Superior temporal gyrus (tissue), 1 donor: ENCODE measurements around the gene ANGPT4.
"Not testable (repeated sequence)": the region's sequence is repeated elsewhere in the genome, so short reads cannot be mapped to it uniquely, and the experiment has no call there.

ENCODE experiments used
- DNase-seq: peaks from one replicate; pipeline ENCODE4 v3.0.0-alpha.2; 2016; ENCODE audit errors: extremely low spot score

The ANGPT4 gene

DNA sequence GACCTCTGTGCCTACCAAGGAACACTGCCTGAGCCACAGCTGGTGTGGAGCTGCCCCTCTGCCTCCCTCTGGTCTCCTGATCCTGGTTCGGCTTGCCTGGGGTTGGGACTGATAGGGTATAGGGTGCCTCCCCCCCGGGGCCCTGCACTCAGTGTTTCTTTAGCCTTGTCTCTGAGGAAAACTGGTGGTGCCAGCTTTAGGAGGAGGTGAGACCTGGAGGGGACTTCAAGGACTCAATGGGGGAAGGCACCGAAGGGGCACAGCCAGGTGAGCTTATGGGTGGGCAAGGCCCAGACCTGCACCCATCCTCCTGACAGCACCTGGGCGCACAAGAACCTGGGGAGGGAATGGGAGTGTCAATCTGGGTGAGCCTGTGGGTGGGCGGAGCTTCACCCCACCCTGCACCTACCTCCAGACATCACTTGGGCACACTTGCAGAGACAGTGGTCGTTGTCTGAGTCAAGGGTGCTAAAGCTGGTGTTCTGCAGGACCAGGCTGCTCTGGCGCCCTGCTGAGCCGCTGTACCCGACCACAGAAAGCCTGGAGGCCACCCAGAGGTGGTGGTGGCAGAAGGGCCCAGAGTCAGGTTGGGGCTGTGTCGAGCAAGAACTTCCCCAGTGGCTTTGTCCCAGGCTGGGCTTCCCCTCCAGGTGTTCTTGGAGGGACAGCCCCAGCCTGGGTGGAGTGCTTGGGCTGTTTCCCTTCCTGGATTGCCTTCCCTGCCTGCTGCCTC is 42.1 kb downstream of the ANGPT4 start:
- no peak for DNase-seq

DNA sequence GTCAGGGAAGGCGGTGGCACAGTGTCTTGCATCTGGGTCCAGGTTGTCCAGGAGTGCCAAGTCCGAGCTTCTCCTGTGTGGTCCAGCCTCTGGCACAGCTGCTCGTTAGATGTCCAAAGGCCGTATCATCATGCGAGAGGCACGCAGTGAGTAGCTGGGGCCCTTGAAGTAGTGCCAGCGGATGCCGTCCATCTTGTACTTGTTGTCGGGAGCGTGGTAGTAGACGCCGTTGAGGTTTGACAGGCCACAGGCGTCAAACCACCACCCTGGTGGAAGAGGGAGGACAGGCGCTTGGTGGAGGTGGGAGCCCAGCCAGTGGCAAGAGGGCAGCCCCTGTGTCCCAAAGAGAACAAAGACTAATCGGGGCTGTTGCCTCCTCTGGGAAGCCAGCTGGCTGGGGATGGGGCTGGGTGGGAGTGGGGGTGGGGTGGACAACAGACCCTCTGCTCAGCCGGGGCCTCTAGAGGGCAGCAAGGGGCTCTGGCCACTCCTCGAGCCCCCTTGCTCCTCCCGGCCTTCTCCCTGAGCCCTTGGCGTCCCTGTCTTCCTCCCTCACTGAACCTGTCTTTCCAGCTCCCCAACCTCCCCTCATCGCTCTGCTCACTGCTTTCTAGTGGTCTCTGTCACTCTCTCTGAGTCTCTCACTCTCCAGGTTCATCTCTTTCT is 43.1 kb downstream of the ANGPT4 start:
- no peak for DNase-seq

DNA sequence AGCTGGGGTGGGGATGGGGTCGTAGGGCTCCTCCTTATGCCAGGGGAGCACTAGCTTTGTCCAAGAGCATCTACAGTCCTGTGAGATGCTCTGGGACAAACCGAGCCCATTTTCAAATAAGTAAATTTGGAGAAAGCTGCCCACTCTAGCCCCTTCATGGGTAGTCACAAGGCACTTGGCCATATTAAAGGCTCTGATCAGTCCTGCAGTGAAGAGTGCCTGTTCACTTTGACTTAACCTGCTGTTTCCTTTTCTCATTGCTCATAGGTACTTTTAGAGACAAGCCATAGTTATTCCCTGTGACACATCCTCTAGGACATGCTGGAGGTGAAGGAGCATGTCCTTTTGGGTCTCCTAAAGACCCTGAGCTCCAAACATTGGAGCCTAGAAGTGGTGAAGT is 44.2 kb downstream of the ANGPT4 start:
- DNase-seq, result no peak

DNA sequence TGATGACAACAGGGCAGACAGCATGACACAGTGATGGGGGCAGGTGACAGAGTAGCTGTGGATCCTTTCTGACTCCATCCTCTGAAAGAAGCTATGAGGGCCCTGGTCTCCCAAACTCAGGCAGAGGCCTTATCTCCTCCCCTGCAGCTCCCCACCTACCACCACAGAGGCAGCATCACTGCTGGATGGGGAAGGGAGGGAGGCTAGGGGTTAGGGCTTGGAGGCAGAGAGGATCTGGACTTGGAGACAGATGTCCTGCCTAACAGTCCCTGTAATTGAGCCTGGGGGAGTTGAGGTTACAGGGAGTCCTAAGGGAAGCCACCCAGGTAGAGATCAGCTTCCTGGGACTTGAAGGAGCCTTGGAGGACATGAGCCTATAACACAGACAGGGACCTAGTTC is 44.7 kb downstream of the ANGPT4 start:
- DNase-seq, result no peak

DNA sequence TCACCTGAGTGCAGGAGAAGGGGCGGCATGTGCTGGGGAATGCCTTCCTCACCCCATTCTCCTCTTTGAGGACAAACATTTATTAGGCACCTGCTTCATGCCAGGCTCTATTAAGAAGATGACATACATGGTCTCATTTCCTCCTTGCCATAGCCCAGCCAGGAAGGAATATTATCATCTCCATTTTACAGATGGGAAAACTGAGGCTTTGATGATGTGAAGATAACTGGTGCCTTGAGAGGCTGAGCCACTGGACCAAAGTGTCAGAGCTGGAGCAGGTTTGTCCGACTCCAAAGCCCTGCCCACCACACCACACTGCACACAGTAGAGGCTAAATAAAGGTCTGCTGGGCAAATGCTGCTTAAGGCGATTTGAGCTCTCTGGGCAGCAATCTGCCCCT is 45.4 kb downstream of the ANGPT4 start:
- DNase-seq, result no peak

DNA sequence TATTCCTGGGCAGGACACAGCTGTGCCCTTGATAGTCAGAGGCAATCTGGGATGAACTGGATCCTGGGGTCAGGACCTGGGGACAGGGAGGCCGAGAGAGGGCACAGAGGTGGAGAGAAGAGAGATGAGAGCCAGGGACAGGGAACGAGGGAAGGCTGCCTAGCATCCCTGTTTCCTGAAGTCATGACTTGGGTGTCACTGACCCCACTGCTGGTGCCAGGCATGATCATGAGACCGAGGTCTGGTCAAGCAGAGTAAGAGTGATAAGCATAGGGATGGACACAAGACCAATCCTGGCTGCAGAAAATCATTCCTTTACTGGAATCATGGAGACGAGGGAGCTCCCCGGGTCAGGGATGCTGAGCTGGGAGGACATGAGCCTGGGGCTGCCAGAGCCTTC is 46.5 kb downstream of the ANGPT4 start:
- DNase-seq, result no peak

DNA sequence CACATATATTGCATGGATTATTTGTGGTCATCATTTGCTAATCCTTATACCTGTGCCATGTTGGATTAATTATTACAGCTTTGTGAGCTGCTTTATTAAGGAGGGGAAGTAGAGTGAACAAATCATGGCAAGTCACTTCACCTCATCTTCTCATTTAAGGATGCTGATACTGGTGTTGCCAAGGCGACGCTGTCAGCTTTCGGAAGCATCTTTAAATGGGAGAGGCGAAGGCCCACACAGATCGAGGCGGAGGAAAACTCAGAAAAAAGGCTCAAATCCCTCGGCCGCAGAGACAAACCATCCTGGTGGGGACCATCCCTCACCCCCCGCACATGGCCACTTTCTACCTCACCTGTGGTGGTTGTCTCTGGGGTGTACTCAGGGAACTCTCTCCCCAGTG is 47.9 kb downstream of the ANGPT4 start:
- DNase-seq, result no peak

DNA sequence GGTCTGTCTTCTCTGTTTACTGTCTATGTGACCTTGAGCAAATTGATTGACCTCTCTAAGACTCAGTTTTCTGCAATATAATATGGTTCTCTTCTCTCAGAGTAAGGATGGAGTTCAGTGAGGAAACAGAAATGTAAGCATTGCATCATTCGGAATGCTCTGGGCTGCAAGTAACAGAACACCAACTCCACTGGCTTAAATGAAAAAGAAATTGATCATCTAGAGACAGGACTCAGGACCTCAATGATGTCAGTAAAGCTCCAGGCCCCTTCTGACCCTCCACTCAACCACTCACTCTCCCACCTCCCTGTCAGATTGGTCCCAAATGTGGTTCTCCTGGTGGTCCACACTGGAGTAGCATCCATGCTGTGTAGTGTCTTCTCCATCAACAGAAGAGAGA is 50.7 kb downstream of the ANGPT4 start:
- DNase-seq, result no peak

DNA sequence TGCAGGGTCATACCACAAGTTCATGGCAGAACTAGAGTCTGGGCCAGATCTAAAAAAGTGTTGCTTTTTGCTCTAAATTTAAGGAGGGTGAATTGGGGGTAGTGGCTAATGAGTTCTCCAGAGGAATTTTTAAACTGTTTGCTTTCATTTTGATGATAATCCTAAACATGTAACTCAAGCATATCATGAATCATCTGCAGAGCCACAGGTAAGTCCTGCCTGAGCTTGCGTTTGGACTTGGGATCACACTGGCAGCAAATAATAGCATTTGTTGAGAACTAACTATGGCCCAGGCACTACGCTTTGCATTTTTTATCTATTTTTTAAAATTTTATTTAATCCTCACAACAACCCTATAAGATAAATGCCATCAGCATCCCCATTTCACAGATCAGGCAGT is 55.2 kb downstream of the ANGPT4 start:
- no peak for DNase-seq

DNA sequence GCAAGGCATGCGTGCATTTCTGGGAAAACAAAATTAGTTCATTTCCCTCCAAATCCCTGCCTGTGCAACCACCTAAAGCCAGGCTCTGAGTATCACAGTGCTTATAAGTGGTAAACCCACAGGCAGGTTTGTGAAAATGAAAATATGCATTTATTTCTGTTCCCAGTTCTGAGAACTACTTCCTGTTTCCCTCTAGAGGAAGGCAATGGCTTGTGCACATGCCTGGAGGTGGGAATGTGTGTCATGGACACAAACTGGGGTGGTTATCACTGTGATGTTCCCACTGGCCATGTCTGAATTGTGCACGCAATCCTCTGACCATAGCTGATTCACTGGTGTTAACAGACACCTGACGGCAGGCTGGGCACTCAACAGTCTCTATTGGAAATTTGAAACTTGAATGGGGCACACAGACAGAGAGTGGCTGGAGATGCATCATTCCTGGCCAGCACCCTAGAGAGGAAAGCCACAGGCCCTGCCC is 56.3 kb downstream of the ANGPT4 start:
- DNase-seq, result no peak

DNA sequence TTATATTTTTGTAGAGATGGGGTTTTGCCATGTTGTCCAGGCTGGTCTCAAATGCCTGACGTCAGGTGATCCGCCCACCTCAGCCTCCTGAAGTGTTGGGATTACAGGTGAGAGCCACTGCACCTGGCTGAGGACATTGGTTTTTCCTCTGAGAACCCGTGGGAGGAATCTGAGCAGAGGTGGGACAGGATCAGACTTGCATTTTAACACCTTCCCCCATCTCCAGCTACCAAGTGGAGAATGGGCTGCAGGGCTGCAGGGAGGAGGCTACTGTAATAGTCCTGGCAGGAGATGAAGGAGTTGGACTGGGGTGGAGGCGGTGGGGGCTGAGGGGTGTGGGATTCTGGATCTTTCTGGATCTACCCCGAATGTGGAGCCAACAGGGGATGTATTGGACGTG is 58.1 kb downstream of the ANGPT4 start:
- no peak for DNase-seq

DNA sequence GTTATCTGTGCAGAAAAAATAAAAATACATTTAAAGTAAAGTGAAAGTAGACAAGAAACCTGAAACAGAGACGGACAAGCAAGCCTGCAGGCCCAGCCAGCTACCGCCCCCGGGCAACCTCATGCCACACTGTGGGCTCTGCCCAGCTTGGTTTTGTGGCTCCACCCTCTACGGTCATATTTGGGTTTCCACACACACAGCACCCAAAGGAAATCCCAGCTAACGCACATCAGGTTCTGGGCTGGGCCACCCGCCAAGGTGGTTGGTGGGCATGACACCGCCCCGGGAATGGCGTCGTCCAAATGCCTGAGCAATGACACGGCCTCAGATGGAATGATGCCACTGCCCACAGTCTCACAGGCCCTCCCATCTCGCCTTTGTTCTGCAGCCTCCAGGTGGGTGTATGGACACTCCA is 59.8 kb downstream of the ANGPT4 start:
- DNase-seq, result no peak

DNA sequence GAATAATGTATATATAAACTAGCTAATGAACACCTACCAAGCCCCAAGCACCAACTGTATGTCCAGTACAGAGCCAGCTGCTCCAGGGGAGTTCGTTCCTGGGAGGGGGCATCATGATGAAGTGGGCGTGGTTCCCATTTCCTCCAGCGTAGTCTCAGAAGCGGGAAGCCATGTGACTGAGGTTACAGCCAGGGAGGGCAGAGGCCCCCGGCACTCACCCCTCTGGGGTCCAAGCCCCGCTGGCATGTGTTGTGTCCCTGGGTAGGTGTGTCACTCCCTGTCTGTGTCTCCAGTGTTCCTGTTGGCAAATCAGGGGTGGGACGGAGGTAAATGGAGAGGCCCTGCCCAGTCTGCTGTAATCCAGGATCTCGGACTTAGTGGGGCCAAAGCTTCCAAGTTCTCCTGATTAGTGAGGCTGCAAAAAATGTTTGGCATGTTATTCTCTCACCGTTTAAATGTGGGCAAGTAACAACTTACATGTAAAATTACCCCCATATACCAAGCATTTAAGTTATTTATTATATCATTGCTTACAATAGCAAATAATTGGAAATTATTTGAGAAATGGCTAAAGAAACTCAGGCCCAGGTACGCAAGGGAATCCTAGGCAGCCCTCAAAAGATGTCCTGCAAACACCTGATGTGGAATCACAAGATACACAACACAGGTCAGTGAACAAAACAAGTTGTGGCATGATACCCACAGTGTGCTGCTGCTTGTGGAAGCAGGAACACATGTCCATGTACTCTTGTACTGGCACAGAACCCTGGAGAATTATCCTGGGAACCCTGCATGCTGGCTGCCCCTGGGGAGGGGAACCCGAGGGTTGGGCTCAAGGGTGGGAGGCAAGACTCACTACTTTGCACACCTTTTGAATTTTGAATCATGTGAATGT is 60.4 kb downstream of the ANGPT4 start:
- DNase-seq, result no peak

DNA sequence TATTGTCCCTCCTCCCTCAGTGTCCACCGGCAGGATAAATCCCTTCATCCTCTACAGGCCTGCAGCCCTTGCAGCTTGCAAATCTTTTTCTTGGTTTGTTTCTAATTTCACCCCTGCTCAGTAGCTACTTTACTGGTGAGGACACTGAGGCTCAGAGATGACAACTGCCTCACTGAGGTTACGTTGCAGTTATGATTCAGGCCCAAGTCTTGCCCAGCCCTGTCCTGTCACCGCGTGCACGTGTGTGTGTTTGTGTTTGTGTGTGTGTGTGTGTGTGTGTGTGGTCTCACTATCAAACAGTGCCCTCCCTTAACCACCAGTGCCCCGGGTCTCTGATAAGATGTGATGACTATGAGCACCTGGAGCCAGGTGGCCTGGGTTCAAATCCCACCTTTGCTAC is 61.5 kb downstream of the ANGPT4 start:
- DNase-seq, result no peak

DNA sequence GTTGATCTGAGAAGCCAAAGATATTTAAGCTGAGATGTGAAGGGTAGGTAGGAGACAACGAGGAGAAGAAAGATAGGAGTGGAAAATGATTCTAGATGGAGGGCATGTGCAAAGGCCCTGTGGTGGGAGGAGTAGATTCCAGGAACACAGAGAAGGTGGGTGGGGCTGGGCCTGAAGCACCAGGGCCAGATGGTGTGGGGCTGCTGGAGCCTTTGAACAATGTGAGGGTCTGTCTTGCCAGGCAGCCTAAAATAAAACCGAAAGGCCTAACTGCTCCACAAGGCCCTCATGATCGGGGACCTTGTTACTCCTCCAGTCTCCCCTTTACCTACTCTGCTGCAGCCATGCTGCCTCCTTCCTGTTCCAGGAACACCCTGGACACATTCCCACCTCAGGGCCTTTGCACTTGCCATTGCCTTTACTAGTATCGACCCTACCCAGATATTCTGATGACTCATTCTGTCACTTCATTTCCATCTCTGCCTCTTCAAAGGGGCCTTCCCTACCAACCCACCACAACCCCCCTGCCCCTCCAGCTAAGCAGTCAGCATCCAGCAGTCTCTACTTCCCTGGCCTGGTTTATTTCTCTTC is 62.6 kb downstream of the ANGPT4 start:
- DNase-seq, result no peak

DNA sequence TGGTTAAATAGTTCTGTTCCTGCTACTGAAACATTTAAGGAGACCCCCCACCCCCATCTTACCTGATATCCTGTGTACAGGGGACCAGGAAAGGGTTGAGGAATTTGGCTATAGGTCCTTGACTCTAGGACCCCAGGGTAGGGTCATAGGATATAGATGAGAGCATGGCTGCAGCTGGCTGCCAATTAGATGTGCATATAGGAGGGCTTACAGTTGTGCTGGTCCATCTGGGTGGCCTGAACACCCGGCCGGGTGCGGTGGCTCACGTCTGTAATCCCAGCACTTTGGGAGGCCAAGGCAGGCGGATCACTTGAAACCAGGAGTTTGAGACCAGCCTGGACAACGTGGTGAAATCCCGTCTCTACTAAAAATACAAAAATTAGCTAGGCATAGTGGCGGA is 67.4 kb downstream of the ANGPT4 start:
- DNase-seq, result not testable (repeated sequence)

DNA sequence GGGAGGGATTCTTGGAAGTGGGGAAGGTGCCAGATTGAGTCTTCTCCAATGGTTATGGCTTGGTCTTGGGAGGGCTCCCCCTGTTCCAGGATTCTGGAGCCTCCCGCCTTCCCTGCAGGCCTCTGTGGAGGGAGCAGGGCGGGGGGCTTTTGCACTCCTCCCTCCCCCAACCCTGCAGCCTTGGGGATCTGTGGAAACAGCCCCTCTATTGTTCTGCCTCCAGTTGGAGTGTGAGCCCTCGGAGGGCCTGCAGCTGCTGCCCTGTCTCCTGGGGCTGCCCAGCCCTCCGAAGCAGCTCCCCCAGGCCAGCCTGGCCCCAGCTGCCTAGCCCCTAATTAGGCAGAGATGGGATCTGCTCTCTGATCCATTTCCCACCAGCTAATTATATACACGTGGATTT is 67.9 kb downstream of the ANGPT4 start:
- DNase-seq, result no peak

DNA sequence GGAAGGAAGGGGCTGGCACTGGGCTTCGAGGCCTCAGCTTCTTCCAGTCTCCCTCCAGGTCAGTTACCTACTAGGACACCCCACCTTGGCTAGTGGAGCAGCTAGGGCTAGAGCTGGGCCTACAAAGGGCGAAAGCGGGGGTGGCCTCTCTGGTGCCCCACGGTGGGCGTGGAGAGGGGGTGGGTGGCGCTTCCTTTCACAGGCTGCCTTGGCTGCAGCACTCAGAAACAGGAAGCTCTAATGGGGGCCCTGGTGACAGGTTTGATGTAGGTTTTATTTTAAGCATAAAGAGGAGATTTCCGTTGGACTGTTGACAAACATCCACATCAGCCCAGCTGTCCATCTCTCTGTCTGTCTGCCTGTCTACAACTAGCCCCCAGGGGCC is 69.2 kb downstream of the ANGPT4 start:
- no peak for DNase-seq

DNA sequence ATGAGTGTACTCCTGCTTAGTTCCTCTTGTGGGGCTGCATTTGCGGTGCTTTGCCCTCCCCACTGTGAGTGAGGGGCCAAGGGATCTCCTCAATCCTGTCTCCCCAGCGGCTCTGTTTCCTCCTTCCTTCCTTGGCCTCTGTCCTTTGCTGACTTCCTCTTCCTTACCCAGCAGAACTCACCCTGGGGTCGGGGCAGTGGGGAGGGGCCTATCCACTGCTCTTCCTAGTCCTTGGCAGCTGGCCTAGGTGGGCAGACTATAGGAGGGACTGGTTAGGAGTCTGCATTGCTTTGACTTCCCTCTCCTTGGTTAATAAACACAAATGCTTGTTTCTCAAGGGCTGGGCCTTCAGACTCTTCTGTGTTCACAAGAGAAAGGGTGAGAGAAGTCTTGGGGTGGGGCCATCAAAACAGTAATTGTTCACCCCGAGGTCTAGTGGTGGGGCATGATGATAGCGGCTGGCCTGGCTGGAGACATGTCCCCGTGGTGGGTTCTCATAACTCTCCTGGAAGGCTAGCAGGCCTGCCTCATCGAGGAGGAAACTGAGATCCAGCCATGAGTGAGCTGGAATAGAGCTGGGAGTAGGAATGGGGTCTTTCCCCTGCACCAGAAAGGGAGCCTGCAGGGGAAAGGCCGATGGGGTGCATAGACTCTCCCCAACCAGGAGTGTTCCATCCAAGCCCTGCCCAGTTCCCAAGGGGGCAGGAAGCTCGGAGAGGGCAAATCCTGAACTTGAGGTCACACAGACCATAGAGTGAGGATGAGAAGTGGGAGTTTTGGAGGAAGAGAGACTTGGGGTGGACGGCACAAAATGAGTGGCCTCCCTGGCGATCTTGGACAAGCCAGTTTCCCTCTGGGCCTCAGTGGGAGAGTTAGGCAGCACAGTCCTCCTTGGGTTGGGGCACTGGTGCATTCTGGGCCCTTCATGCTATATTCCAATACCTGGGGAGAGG is 69.9 kb downstream of the ANGPT4 start:
- DNase-seq, result no peak

DNA sequence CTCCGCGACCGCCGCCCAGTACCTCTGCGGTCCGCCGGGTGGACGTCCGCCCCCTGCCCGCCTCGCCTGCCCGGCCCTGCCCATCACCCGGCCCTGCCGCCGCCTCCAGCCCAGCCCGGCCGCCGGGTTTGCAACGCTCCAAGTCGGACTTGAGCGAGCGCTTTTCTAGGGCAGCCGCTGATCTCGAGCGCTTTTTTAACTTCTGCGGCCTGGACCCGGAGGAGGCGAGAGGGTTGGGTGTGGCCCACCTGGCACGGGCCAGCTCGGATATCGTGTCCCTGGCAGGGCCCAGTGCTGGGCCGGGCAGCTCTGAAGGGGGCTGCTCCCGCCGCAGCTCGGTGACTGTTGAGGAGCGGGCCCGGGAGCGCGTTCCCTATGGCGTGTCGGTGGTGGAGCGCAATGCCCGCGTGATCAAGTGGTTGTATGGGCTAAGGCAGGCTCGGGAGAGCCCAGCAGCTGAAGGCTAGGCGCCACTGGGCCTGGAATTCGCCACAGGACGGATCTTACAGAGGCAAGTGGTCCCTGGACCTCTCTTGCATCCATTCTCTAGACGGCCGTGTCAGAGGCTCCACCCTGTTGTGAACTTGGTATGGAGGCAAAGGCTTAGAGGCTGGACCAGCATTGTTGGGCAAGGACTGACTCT is 70.8 kb downstream of the ANGPT4 start:
- DNase-seq, result no peak
